IMR-90 (cell line): ENCODE data around the gene PLXNA4. TPM values are rescaled to one million over a fixed set of nuclear protein-coding genes. Genes with fewer than 3 reads are reported as not detected.

Source experiments
- ATAC-seq: fragments of 200-7000 bp; cut with Tn5 transposase; 2 replicates; pipeline ENCODE4 v1.9.1; 2020; ENCODE audit warnings: low read depth, mild to moderate bottlenecking, moderate library complexity
- BruUV-seq: library from RNA; stranded (reverse); fragments of 400-500 nt; replicated peaks from 2 replicates; lab custom pipeline; 2021; lab: Mats Ljungman, UMichigan
- CTCF ChIA-PET: fragments of 300-600 bp; formaldehyde crosslinking; extraction: SDS; loops from one replicate; lab custom pipeline; 2021; ENCODE audit warnings: antibody characterized with exemption; lab: Yijun Ruan, JAX
- POLR2A ChIA-PET: fragments of 300-600 bp; sonication (Branson Sonifier 250); formaldehyde crosslinking; loops from one replicate; lab custom pipeline; 2022; ENCODE audit warnings: antibody characterized with exemption; ENCODE audit not compliant: unreplicated experiment; lab: Charles Lee
- DNase-seq: peaks from one replicate; pipeline ENCODE4 v3.0.0; 2013
- H2AFZ ChIP-seq: replicated peaks from 2 replicates; pipeline ENCODE3; 2013; ENCODE audit warnings: low read length, mild to moderate bottlenecking; ENCODE audit not compliant: poor library complexity
- H2AK5ac ChIP-seq: 2 replicates; pipeline ENCODE4 v1.6.1; 2013; ENCODE audit warnings: low read depth, low read length, inconsistent platforms
- H2AK9ac ChIP-seq: replicated peaks from 2 replicates; pipeline ENCODE3; 2013; ENCODE audit warnings: mild to moderate bottlenecking, low read depth, low read length, moderate library complexity; ENCODE audit not compliant: poor library complexity
- H2BK120ac ChIP-seq: 2 replicates; pipeline ENCODE4 v1.6.1; 2013; ENCODE audit warnings: low read depth, low read length, inconsistent platforms
- H2BK15ac ChIP-seq: 3 replicates; pipeline ENCODE4 v1.6.1; 2013; ENCODE audit warnings: low read depth, low read length, inconsistent platforms
- H2BK20ac ChIP-seq: 2 replicates; pipeline ENCODE4 v1.6.1; 2013; ENCODE audit warnings: low read depth, mild to moderate bottlenecking, inconsistent platforms, low read length, moderate library complexity
- H2BK5ac ChIP-seq: 2 replicates; pipeline ENCODE4 v1.6.1; 2013; ENCODE audit warnings: mild to moderate bottlenecking, low read depth, low read length, inconsistent platforms; ENCODE audit not compliant: poor library complexity, severe bottlenecking
- H3K14ac ChIP-seq: replicated peaks from 2 replicates; pipeline ENCODE4 v1.6.1; 2013; ENCODE audit warnings: low read depth, low read length, inconsistent platforms
- H3K18ac ChIP-seq: 2 replicates; pipeline ENCODE4 v1.6.1; 2013; ENCODE audit warnings: low read depth, low read length, control low read depth
- H3K23ac ChIP-seq: 2 replicates; pipeline ENCODE4 v1.6.1; 2013; ENCODE audit warnings: low read depth, low read length, inconsistent platforms
- H3K27ac ChIP-seq: 2 replicates; pipeline ENCODE4 v1.5.1; 2013; ENCODE audit warnings: mild to moderate bottlenecking, control low read depth, low read length; ENCODE audit not compliant: insufficient read depth
- H3K27me3 ChIP-seq: 2 replicates; pipeline ENCODE4 v1.6.1; 2013; ENCODE audit warnings: low read length; ENCODE audit not compliant: control insufficient read depth, insufficient read depth
- H3K36me3 ChIP-seq: 2 replicates; pipeline ENCODE4 v1.6.1; 2013; ENCODE audit warnings: low read length, mixed read lengths; ENCODE audit not compliant: control insufficient read depth, insufficient read depth
- H3K4ac ChIP-seq: 2 replicates; pipeline ENCODE4 v1.6.1; 2013; ENCODE audit warnings: low read depth, low read length, inconsistent platforms
- H3K4me1 ChIP-seq: 2 replicates; pipeline ENCODE4 v1.6.1; 2013; ENCODE audit warnings: low read length, mixed read lengths; ENCODE audit not compliant: control insufficient read depth, insufficient read depth
- H3K4me2 ChIP-seq: 2 replicates; pipeline ENCODE4 v1.6.1; 2013; ENCODE audit warnings: low read depth, mild to moderate bottlenecking, control low read depth, low read length, moderate library complexity
- H3K4me3 ChIP-seq: 2 replicates; pipeline ENCODE4 v1.5.1; 2013; ENCODE audit warnings: low read depth, mild to moderate bottlenecking, control low read depth, low read length, moderate library complexity; ENCODE audit not compliant: insufficient read depth
- H3K56ac ChIP-seq: 2 replicates; pipeline ENCODE4 v1.6.1; 2013; ENCODE audit warnings: low read length, inconsistent platforms; ENCODE audit not compliant: insufficient read depth; ENCODE audit errors: extremely low read depth
- H3K79me1 ChIP-seq, 2 experiments: 2 replicates each; pipeline ENCODE4 v1.6.1; 2013; ENCODE audit warnings: low read length in 2 of 2, inconsistent platforms in 1 of 2, low read depth in 1 of 2
- H3K9ac ChIP-seq: 2 replicates; pipeline ENCODE4 v1.6.1; 2013; ENCODE audit warnings: low read depth, low read length, control low read depth
- H3K9me1 ChIP-seq: 2 replicates; pipeline ENCODE4 v1.6.1; 2013; ENCODE audit warnings: low read length, inconsistent platforms; ENCODE audit not compliant: insufficient read depth
- H3K9me3 ChIP-seq: 2 replicates; pipeline ENCODE4 v1.6.1; 2013; ENCODE audit warnings: low read length; ENCODE audit not compliant: control insufficient read depth, insufficient read depth
- H4K20me1 ChIP-seq: 2 replicates; pipeline ENCODE4 v1.6.1; 2013; ENCODE audit warnings: low read length, inconsistent platforms; ENCODE audit not compliant: insufficient read depth
- H4K5ac ChIP-seq: 2 replicates; pipeline ENCODE4 v1.6.1; 2013; ENCODE audit warnings: mild to moderate bottlenecking, low read depth, low read length, control low read depth
- H4K8ac ChIP-seq, 2 experiments: 2 replicates each; pipeline ENCODE4 v1.6.1; 2013; ENCODE audit warnings: low read depth in 2 of 2, low read length in 2 of 2, control low read depth in 1 of 2, inconsistent platforms in 1 of 2
- H4K91ac ChIP-seq: 2 replicates; pipeline ENCODE4 v1.6.1; 2013; ENCODE audit warnings: low read depth, low read length, inconsistent platforms; ENCODE audit not compliant: insufficient read depth
- BHLHE40 ChIP-seq: fragments of 150-350 bp; IDR thresholded peaks from 2 replicates; pipeline ENCODE4 v1.6.1; 2016; ENCODE audit warnings: mild to moderate bottlenecking, low read depth, low read length
- CEBPB ChIP-seq: IDR thresholded peaks from 2 replicates; pipeline ENCODE4 v1.6.1; 2012; ENCODE audit warnings: low read depth, low read length, improper control_type of control experiment
- CHD1 ChIP-seq: IDR thresholded peaks from 2 replicates; pipeline ENCODE4 v1.6.1; 2012; ENCODE audit warnings: low read depth, low read length, improper control_type of control experiment
- CTCF ChIP-seq: conservative IDR thresholded peaks from 2 replicates; pipeline ENCODE4 v1.5.1; 2012; ENCODE audit warnings: mild to moderate bottlenecking, low read depth, low read length, improper control_type of control experiment
- ELK1 ChIP-seq: fragments of 150-350 bp; IDR thresholded peaks from 2 replicates; pipeline ENCODE4 v1.6.1; 2016; ENCODE audit warnings: low read depth, mild to moderate bottlenecking, low read length, moderate library complexity, borderline replicate concordance
- MAFK ChIP-seq: IDR thresholded peaks from 2 replicates; pipeline ENCODE4 v1.6.1; 2012; ENCODE audit warnings: low read depth, low read length, improper control_type of control experiment
- MXI1 ChIP-seq: IDR thresholded peaks from 2 replicates; pipeline ENCODE4 v1.6.1; 2012; ENCODE audit warnings: low read depth, mild to moderate bottlenecking, low read length, moderate library complexity, borderline replicate concordance
- NFE2L2 ChIP-seq: fragments of 150-350 bp; IDR thresholded peaks from 2 replicates; pipeline ENCODE4 v1.6.1; 2016; ENCODE audit warnings: low read depth, mild to moderate bottlenecking, low read length
- POLR2A ChIP-seq: IDR thresholded peaks from 2 replicates; pipeline ENCODE4 v1.6.1; 2012; ENCODE audit warnings: mild to moderate bottlenecking, low read depth, low read length
- RAD21 ChIP-seq: IDR thresholded peaks from 2 replicates; pipeline ENCODE4 v1.6.1; 2012; ENCODE audit warnings: low read length, improper control_type of control experiment
- RCOR1 ChIP-seq: IDR thresholded peaks from 2 replicates; pipeline ENCODE4 v1.6.1; 2012; ENCODE audit warnings: mild to moderate bottlenecking, low read length, improper control_type of control experiment; ENCODE audit not compliant: insufficient replicate concordance
- RFX5 ChIP-seq: IDR thresholded peaks from 2 replicates; pipeline ENCODE4 v1.8.0; 2012; ENCODE audit warnings: low read depth, mild to moderate bottlenecking, low read length, moderate library complexity
- SMC3 ChIP-seq: fragments of 150-350 bp; IDR thresholded peaks from 2 replicates; pipeline ENCODE4 v1.6.1; 2016; ENCODE audit warnings: low read depth, mild to moderate bottlenecking, antibody characterized with exemption, low read length, moderate library complexity
- USF2 ChIP-seq: fragments of 150-350 bp; IDR thresholded peaks from 2 replicates; pipeline ENCODE4 v1.6.1; 2017; ENCODE audit warnings: mild to moderate bottlenecking, antibody characterized with exemption, low read length, low read depth
- WGBS, 2 experiments: methylation state at CpG; one replicate each; pipeline versions ENCODE4 v1.1.5 to v1.1.7; 2013; ENCODE audit warnings: missing lambda C conversion rate in 2 of 2; ENCODE audit not compliant: insufficient read length in 1 of 2; ENCODE audit errors: extremely low coverage in 2 of 2; 5-methylcytosine and 5-hydroxymethylcytosine counted together
- dilution Hi-C: fragments of 300-500 bp; cut with HindIII; formaldehyde crosslinking; loops from one replicate; pipeline ENCODE4 v1.14.3; 2018; ENCODE audit warnings: low sequenced_read_pairs; ENCODE audit not compliant: unreplicated experiment
- in situ Hi-C: fragments of 300-500 bp; cut with MboI; formaldehyde crosslinking; loops from 3 replicates; pipeline ENCODE4 v1.14.3; 2019; ENCODE audit warnings: low sequenced_read_pairs, inconsistent platforms, mixed read lengths
- intact Hi-C: fragments of 100-400 bp; cut with micrococcal nuclease; formaldehyde crosslinking; loops from 2 replicates; pipeline ENCODE4 v1.10.0; 2022
- polyA plus RNA-seq, 3 experiments: library from polyadenylated mRNA; depleted of rRNA; stranded (reverse); fragments of >200 nt; gene quantifications; 2 replicates each; pipeline ENCODE4 v1.2.3, GENCODE V29; 2012; ENCODE audit warnings: low replicate concordance in 1 of 3
- total RNA-seq: library from RNA; depleted of rRNA; stranded (reverse); fragments of >200 nt; gene quantifications from 2 replicates; pipeline ENCODE4 v1.2.3, GENCODE V29; 2012

PLXNA4 gene
- total and polyA plus RNA-seq, 2 of the 4 experiments (the other 2 are of a cell fraction), result under 0.01 TPM

GRCh38 chr7:132604121-132604520 is 27.9 kb upstream of the PLXNA4 start:
- no peak overlapping the region for H4K8ac ChIP-seq
- H2BK15ac ChIP-seq, result no peak overlapping the region
- H3K27ac ChIP-seq, result no peak overlapping the region
- no TSS peak for BruUV-seq
- H2AFZ ChIP-seq, result no peak overlapping the region
- H2BK120ac ChIP-seq, result no peak overlapping the region
- H3K4me2 ChIP-seq, result no peak overlapping the region
- TF ChIP-seq CTCF, result no peak
- no peak for TF ChIP-seq SMC3
- TF ChIP-seq NFE2L2, result no peak
- TF ChIP-seq RAD21, result no peak
- no peak for TF ChIP-seq POLR2A
- no peak for TF ChIP-seq BHLHE40
- no peak for TF ChIP-seq ELK1
- no peak for TF ChIP-seq RFX5
- no peak for TF ChIP-seq CEBPB
- TF ChIP-seq RCOR1, result no peak
- TF ChIP-seq USF2, result no peak
- TF ChIP-seq MAFK, result no peak
- TF ChIP-seq MXI1, result no peak
- TF ChIP-seq CHD1, result no peak
- ATAC-seq (no peak), DNase-seq (no peak)
- no peak overlapping the region for H3K56ac ChIP-seq
- H3K18ac ChIP-seq, result no peak overlapping the region
- H3K4me1 ChIP-seq, result no peaks in the 10 kb centered on the region
- H2AK5ac ChIP-seq, result no peak overlapping the region
- H3K23ac ChIP-seq, result no peak overlapping the region
- no peak overlapping the region for H2AK9ac ChIP-seq
- intact Hi-C loops, result no loop called here
- no peak overlapping the region for H3K4ac ChIP-seq
- H3K14ac ChIP-seq, result no peak overlapping the region
- H4K5ac ChIP-seq, result no peak overlapping the region
- dilution Hi-C loops, result no loop called here
- no CpG with 5 or more reads among the region's 4 CpGs for WGBS, 2 experiments
- no peaks in the 10 kb centered on the region for H3K9me1 ChIP-seq
- H3K36me3 ChIP-seq, result no peaks in the 10 kb centered on the region
- ChIA-PET CTCF (no interaction called here), POLR2A (no interaction called here)
- no peaks in the 10 kb centered on the region for H3K79me1 ChIP-seq
- H3K27me3 ChIP-seq, result no peaks in the 10 kb centered on the region
- no peaks in the 10 kb centered on the region for H4K20me1 ChIP-seq
- H2BK5ac ChIP-seq, result no peak overlapping the region
- no peaks in the 10 kb centered on the region for H3K9me3 ChIP-seq
- no peak overlapping the region for H4K91ac ChIP-seq
- H3K4me3 ChIP-seq, result no peak overlapping the region
- no peak overlapping the region for H3K9ac ChIP-seq
- in situ Hi-C loops, result no loop called here
- no peak overlapping the region for H2BK20ac ChIP-seq
